SU-DHL-6 (cell line): ENCODE measurements around the gene GPR33.

ENCODE experiments used
- H2AFZ ChIP-seq: fragments of 200-600 bp; sonication (generic); 2 replicates; pipeline ENCODE4 v1.6.1; 2014; ENCODE audit warnings: low read depth, mild to moderate bottlenecking, moderate library complexity, mixed read lengths, antibody characterized with exemption, low read length; ENCODE audit not compliant: severe bottlenecking
- H3F3A ChIP-seq: fragments of 200-600 bp; shearing (Covaris generic); 2 replicates; pipeline ENCODE4 v1.6.0; 2016; ENCODE audit warnings: antibody characterized with exemption, mild to moderate bottlenecking; ENCODE audit not compliant: insufficient read depth
- H3K27ac ChIP-seq: fragments of 200-600 bp; sonication (generic); 2 replicates; pipeline ENCODE4 v1.5.1; 2016; ENCODE audit warnings: low read depth, mild to moderate bottlenecking, low read length, moderate library complexity, mixed read lengths
- H3K27me3 ChIP-seq: fragments of 200-600 bp; sonication (generic), shearing (Covaris generic); 2 replicates; pipeline ENCODE4 v1.6.0; 2014; ENCODE audit warnings: mild to moderate bottlenecking, low read length
- H3K36me3 ChIP-seq: fragments of 200-600 bp; sonication (generic); 2 replicates; pipeline ENCODE4 v1.6.1; 2014; ENCODE audit warnings: mild to moderate bottlenecking, low read length, mixed read lengths
- H3K4me2 ChIP-seq: fragments of 300-600, 200-600 bp; shearing (Covaris generic), sonication (generic); 2 replicates; pipeline ENCODE4 v1.6.0; 2014; ENCODE audit warnings: low read length, low read depth, mild to moderate bottlenecking; ENCODE audit not compliant: poor library complexity, severe bottlenecking
- H3K4me3 ChIP-seq: fragments of 200-600 bp; sonication (generic); 2 replicates; pipeline ENCODE4 v1.5.1; 2014; ENCODE audit warnings: antibody characterized with exemption, low read length, mild to moderate bottlenecking, mixed read lengths; ENCODE audit not compliant: insufficient read depth, poor library complexity, severe bottlenecking
- H3K79me2 ChIP-seq: fragments of 200-600 bp; sonication (generic); 2 replicates; pipeline ENCODE4 v1.6.1; 2014; ENCODE audit warnings: mild to moderate bottlenecking, low read length, moderate library complexity; ENCODE audit not compliant: insufficient read depth
- H3K9ac ChIP-seq: fragments of 200-600 bp; sonication (generic); 2 replicates; pipeline ENCODE4 v1.7.0; 2014; ENCODE audit warnings: mild to moderate bottlenecking, low read length
- H3K9me2 ChIP-seq: fragments of 200-600 bp; sonication (generic); replicated peaks from 2 replicates; pipeline ENCODE4 v1.6.1; 2014; ENCODE audit warnings: low read length; ENCODE audit not compliant: insufficient read depth
- H3K9me3 ChIP-seq: fragments of 200-600 bp; sonication (generic); 2 replicates; pipeline ENCODE4 v1.6.1; 2014; ENCODE audit warnings: low read length, mixed read lengths; ENCODE audit not compliant: insufficient read depth
- H4K20me1 ChIP-seq: fragments of 200-600 bp; sonication (generic); 2 replicates; pipeline ENCODE4 v1.6.1; 2014; ENCODE audit warnings: low read depth, mild to moderate bottlenecking, antibody characterized with exemption, low read length, moderate library complexity, mixed read lengths
- CTCF ChIP-seq: fragments of 200-600 bp; sonication (generic); IDR thresholded peaks from one replicate; pipeline ENCODE4 v1.5.1; 2017; ENCODE audit warnings: antibody characterized with exemption, mild to moderate bottlenecking, low read length, moderate library complexity; ENCODE audit not compliant: insufficient read depth, poor library complexity, severe bottlenecking
- EZH2phosphoT487 ChIP-seq: fragments of 200-600 bp; sonication (generic), shearing (Covaris generic); conservative IDR thresholded peaks from 2 replicates; pipeline ENCODE4 v1.6.1; 2018; ENCODE audit warnings: mild to moderate bottlenecking, antibody characterized with exemption, low read length, moderate library complexity, mixed read lengths

The GPR33 gene

GRCh38 chr14:31479027-31479426 is 8.8 kb downstream of the GPR33 start:
- H4K20me1 ChIP-seq, result no peaks in the 10 kb centered on the region
- no peak overlapping the region for H3K9ac ChIP-seq
- no peaks in the 10 kb centered on the region for H3F3A ChIP-seq
- no peaks in the 10 kb centered on the region for H3K9me3 ChIP-seq
- no peaks in the 10 kb centered on the region for H3K9me2 ChIP-seq
- H3K36me3 ChIP-seq, result no peaks in the 10 kb centered on the region
- no peaks in the 10 kb centered on the region for H3K27me3 ChIP-seq
- H3K27ac ChIP-seq, result no peak overlapping the region
- H3K4me3 ChIP-seq, result no peak overlapping the region
- H2AFZ ChIP-seq, result no peak overlapping the region
- no peak overlapping the region for H3K4me2 ChIP-seq
- TF ChIP-seq CTCF, result no peak
- TF ChIP-seq EZH2phosphoT487, result no peak
- H3K79me2 ChIP-seq, result no peaks in the 10 kb centered on the region

GRCh38 chr14:31477248-31477647 is 10.6 kb downstream of the GPR33 start:
- Histone ChIP-seq H3K36me3 (no peaks in the 10 kb centered on the region), H3K79me2 (no peaks in the 10 kb centered on the region), H3K9ac (no peak overlapping the region), H3F3A (no peaks in the 10 kb centered on the region), H3K27me3 (no peaks in the 10 kb centered on the region), H3K4me3 (no peak overlapping the region), H3K4me2 (no peak overlapping the region), H3K9me2 (no peaks in the 10 kb centered on the region), H2AFZ (no peak overlapping the region), H4K20me1 (no peaks in the 10 kb centered on the region), H3K9me3 (no peaks in the 10 kb centered on the region), H3K27ac (no peak overlapping the region)
- TF ChIP-seq EZH2phosphoT487, result no peak

GRCh38 chr14:31476131-31476866 is 11.5 kb downstream of the GPR33 start:
- H3K27me3 ChIP-seq, result no peaks in the 10 kb centered on the region
- no peaks in the 10 kb centered on the region for H3K9me2 ChIP-seq
- H3K79me2 ChIP-seq, result no peaks in the 10 kb centered on the region
- no peak overlapping the region for H3K4me3 ChIP-seq
- no peaks in the 10 kb centered on the region for H4K20me1 ChIP-seq
- no peak overlapping the region for H3K4me2 ChIP-seq
- H2AFZ ChIP-seq, result no peak overlapping the region
- no peak overlapping the region for H3K27ac ChIP-seq
- no peaks in the 10 kb centered on the region for H3K9me3 ChIP-seq
- no peak overlapping the region for H3K9ac ChIP-seq
- TF ChIP-seq CTCF, result no peak
- TF ChIP-seq EZH2phosphoT487, result no peak
- no peaks in the 10 kb centered on the region for H3F3A ChIP-seq
- H3K36me3 ChIP-seq, result no peaks in the 10 kb centered on the region

GRCh38 chr14:31466554-31466953 is 21.3 kb downstream of the GPR33 start:
- no peaks in the 10 kb centered on the region for H3K27me3 ChIP-seq
- no peak overlapping the region for H3K9ac ChIP-seq
- H2AFZ ChIP-seq, result no peak overlapping the region
- TF ChIP-seq EZH2phosphoT487 (no peak), CTCF (no peak)
- H3K36me3 ChIP-seq, result no peaks in the 10 kb centered on the region
- H3K79me2 ChIP-seq, result no peaks in the 10 kb centered on the region
- no peak overlapping the region for H3K4me3 ChIP-seq
- H3K9me3 ChIP-seq, result no peaks in the 10 kb centered on the region
- no peaks in the 10 kb centered on the region for H4K20me1 ChIP-seq
- no peak overlapping the region for H3K27ac ChIP-seq
- H3F3A ChIP-seq, result no peaks in the 10 kb centered on the region
- no peaks in the 10 kb centered on the region for H3K9me2 ChIP-seq
- no peak overlapping the region for H3K4me2 ChIP-seq
